DND-41 (cell line): ENCODE measurements around the gene PCNX2.

ENCODE experiments used
- CTCF ChIP-seq: IDR thresholded peaks from 2 replicates; pipeline ENCODE4 v1.5.1; 2012; ENCODE audit warnings: borderline replicate concordance, low read length, moderate library complexity, mild to moderate bottlenecking; ENCODE audit not compliant: poor library complexity, severe bottlenecking; ENCODE audit errors: extremely low read depth
- EZH2 ChIP-seq: IDR thresholded peaks from 3 replicates; pipeline ENCODE4 v1.6.1; 2012; ENCODE audit warnings: borderline replicate concordance, low read depth, mild to moderate bottlenecking, moderate library complexity, low read length, inconsistent platforms; ENCODE audit not compliant: severe bottlenecking

- TF ChIP-seq CTCF (no peak), EZH2 (no peak)
These were observed 237.7 kb downstream of the PCNX2 start for GRCh38 chr1:233057836-233058235.
